ENCODE data around the gene VMAC.

VMAC gene

GRCh38 chr19:5911366-5911765 lies 6.7 kb downstream of the VMAC start:
- H3K36me3 ChIP-seq (replicated peaks; ENCODE audit: low read depth, low read length) = peaks cover 26% of the 10 kb centered on the region
- H3K79me2 ChIP-seq (ENCODE audit: low read length) = no peaks in the 10 kb centered on the region
- no peak overlapping the region for H3K9ac ChIP-seq (ENCODE audit: low read length)
- no peak overlapping the region for H3K4me3 ChIP-seq (ENCODE audit: low read length)
- no peaks in the 10 kb centered on the region for H4K20me1 ChIP-seq (ENCODE audit: insufficient read depth, low read length)
- no peak for TF ChIP-seq EZH2phosphoT487 (IDR thresholded peaks at IDR 0.05; ENCODE audit: low read depth)
- TF ChIP-seq, protein P1, sequence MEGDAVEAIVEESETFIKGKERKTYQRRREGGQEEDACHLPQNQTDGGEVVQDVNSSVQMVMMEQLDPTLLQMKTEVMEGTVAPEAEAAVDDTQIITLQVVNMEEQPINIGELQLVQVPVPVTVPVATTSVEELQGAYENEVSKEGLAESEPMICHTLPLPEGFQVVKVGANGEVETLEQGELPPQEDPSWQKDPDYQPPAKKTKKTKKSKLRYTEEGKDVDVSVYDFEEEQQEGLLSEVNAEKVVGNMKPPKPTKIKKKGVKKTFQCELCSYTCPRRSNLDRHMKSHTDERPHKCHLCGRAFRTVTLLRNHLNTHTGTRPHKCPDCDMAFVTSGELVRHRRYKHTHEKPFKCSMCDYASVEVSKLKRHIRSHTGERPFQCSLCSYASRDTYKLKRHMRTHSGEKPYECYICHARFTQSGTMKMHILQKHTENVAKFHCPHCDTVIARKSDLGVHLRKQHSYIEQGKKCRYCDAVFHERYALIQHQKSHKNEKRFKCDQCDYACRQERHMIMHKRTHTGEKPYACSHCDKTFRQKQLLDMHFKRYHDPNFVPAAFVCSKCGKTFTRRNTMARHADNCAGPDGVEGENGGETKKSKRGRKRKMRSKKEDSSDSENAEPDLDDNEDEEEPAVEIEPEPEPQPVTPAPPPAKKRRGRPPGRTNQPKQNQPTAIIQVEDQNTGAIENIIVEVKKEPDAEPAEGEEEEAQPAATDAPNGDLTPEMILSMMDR (IDR thresholded peaks at IDR 0.05; ENCODE audit: low read depth, low read length) = no peak
- H3K27me3 ChIP-seq (ENCODE audit: low read depth, low read length) = no peaks in the 10 kb centered on the region
- no peak overlapping the region for H3K4me2 ChIP-seq (ENCODE audit: low read length)
- no peak overlapping the region for H3K27ac ChIP-seq (ENCODE audit: low read length)
- no peak overlapping the region for H2AFZ ChIP-seq (ENCODE audit: low read depth, low read length)
- no peaks in the 10 kb centered on the region for H3K4me1 ChIP-seq (ENCODE audit: low read length)
- no peaks in the 10 kb centered on the region for H3K9me3 ChIP-seq (ENCODE audit: insufficient read depth, low read length)

GRCh38 chr19:5913739-5914357 lies 9.2 kb downstream of the VMAC start, which contains the start of gene CAPS:
Gene CAPS, plus strand, starts transcription at chr19:5914254. Its CDS starts 153 bp downstream, at chr19:5914407.
- Histone ChIP-seq H3K27me3 (ENCODE audit: low read depth, low read length) (no peaks in the 10 kb centered on the region), H3K27ac (ENCODE audit: low read length) (no peak within 1 kb of the TSS), H3K9ac (ENCODE audit: low read length) (no peak within 1 kb of the TSS), H3K79me2 (ENCODE audit: low read length) (no peaks in the 10 kb centered on the region), H2AFZ (ENCODE audit: low read depth, low read length) (no peak within 1 kb of the TSS), H3K4me2 (ENCODE audit: low read length) (no peak within 1 kb of the TSS), H3K4me1 (ENCODE audit: low read length) (no peaks in the 10 kb centered on the region), H3K4me3 (ENCODE audit: low read length) (no peak within 1 kb of the TSS), H3K36me3 (replicated peaks; ENCODE audit: low read depth, low read length) (peaks cover 42% of the 10 kb centered on the region), H3K9me3 (ENCODE audit: insufficient read depth, low read length) (no peaks in the 10 kb centered on the region), H4K20me1 (ENCODE audit: insufficient read depth, low read length) (no peaks in the 10 kb centered on the region)
- TF ChIP-seq, protein P1 (IDR thresholded peaks at IDR 0.05; ENCODE audit: low read depth, low read length) = no peak
- TF ChIP-seq EZH2phosphoT487 (IDR thresholded peaks at IDR 0.05; ENCODE audit: low read depth) = no peak

DNA sequence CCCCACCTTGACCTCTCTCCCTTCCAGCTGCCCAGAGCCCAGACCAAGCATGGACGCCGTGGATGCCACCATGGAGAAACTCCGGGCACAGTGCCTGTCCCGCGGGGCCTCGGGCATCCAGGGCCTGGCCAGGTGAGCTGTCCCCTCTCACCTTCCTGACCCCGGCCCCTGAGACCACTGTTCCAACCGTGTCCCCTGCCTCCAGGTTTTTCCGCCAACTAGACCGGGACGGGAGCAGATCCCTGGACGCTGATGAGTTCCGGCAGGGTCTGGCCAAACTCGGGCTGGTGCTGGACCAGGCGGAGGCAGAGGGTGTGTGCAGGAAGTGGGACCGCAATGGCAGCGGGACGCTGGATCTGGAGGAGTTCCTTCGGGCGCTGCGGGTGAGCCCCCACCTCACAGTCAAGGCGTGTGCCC lies 9.7 kb downstream of the VMAC start:
- H3K9me3 ChIP-seq (ENCODE audit: insufficient read depth, low read length) = no peaks in the 10 kb centered on the region

DNA sequence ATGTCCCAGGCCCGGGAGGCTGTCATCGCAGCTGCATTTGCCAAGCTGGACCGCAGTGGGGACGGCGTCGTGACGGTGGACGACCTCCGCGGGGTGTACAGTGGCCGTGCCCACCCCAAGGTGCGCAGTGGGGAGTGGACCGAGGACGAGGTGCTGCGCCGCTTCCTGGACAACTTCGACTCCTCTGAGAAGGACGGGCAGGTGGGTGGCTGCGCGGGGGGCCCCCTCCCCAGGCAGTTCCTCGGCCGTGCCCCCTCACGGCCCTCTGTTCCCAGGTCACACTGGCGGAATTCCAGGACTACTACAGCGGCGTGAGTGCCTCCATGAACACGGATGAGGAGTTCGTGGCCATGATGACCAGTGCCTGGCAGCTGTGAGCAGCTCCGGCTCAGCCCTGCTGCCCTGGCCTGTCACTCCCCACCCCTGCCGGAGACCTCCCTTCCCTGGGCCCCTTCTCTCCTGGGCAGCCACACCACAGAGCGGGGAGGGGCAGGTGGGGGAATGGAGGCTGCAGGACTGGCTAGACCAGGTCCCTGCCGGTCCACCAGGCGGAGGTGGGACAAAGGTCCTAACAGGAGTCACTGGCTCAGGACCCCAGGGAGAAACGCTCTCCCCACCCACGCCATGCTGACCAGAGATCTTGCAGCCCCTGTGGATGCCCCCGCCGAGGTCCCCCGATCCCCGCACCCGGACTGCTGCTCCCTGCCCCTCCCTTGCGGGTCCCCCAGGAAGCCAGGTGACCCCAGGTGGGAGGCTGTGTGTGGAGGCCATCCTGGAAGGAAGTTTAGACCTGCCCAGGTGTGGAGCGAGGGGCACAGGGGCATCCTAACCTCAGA lies 10.5 kb downstream of the VMAC start:
- no peaks in the 10 kb centered on the region for H3K27me3 ChIP-seq (ENCODE audit: low read depth, low read length)
- H3K36me3 ChIP-seq (replicated peaks; ENCODE audit: low read depth, low read length) = peaks cover 45% of the 10 kb centered on the region

More for the DNA sequence above, 9.7 kb downstream of the VMAC start:
- H3K27me3 ChIP-seq (ENCODE audit: low read depth, low read length) = no peaks in the 10 kb centered on the region
- H3K4me1 ChIP-seq (ENCODE audit: low read length) = no peaks in the 10 kb centered on the region
- no peaks in the 10 kb centered on the region for H4K20me1 ChIP-seq (ENCODE audit: insufficient read depth, low read length)
- no peak overlapping the region for H3K4me3 ChIP-seq (ENCODE audit: low read length)
- peaks cover 41% of the 10 kb centered on the region for H3K36me3 ChIP-seq (replicated peaks; ENCODE audit: low read depth, low read length)
- H2AFZ ChIP-seq (ENCODE audit: low read depth, low read length) = no peak overlapping the region
- no peak overlapping the region for H3K9ac ChIP-seq (ENCODE audit: low read length)
- TF ChIP-seq, protein P1 (IDR thresholded peaks at IDR 0.05; ENCODE audit: low read depth, low read length) = no peak
- H3K79me2 ChIP-seq (ENCODE audit: low read length) = no peaks in the 10 kb centered on the region
- H3K27ac ChIP-seq (ENCODE audit: low read length) = no peak overlapping the region
- H3K4me2 ChIP-seq (ENCODE audit: low read length) = no peak overlapping the region

More for the DNA sequence above, 10.5 kb downstream of the VMAC start:
- Histone ChIP-seq H3K4me1 (ENCODE audit: low read length) (no peaks in the 10 kb centered on the region), H3K9me3 (ENCODE audit: insufficient read depth, low read length) (no peaks in the 10 kb centered on the region), H3K4me2 (ENCODE audit: low read length) (no peak overlapping the region), H2AFZ (ENCODE audit: low read depth, low read length) (no peak overlapping the region), H3K27ac (ENCODE audit: low read length) (no peak overlapping the region), H3K4me3 (ENCODE audit: low read length) (no peak overlapping the region), H3K9ac (ENCODE audit: low read length) (no peak overlapping the region), H3K79me2 (ENCODE audit: low read length) (no peaks in the 10 kb centered on the region), H4K20me1 (ENCODE audit: insufficient read depth, low read length) (no peaks in the 10 kb centered on the region)
- no peak for TF ChIP-seq EZH2phosphoT487 (IDR thresholded peaks at IDR 0.05; ENCODE audit: low read depth)

Data from OCI-LY3 (cell line).